Stimulated activated CD4-positive, alpha-beta T cell treated with anti-CD3 and anti-CD28 coated beads, TNF-alpha, amount 100 ng/mL, for 24 hours (primary cell): ENCODE data around the gene RHOT2.
A peak's percentile ranks its signal among the peaks of the same experiment; 100 is the strongest.

ENCODE experiments used
- DNase-seq, 3 experiments: peaks; one replicate each; pipeline ENCODE4 v3.0.0-alpha.2; 2020; ENCODE audit warnings: low read depth in 3 of 3

RHOT2 gene

DNA sequence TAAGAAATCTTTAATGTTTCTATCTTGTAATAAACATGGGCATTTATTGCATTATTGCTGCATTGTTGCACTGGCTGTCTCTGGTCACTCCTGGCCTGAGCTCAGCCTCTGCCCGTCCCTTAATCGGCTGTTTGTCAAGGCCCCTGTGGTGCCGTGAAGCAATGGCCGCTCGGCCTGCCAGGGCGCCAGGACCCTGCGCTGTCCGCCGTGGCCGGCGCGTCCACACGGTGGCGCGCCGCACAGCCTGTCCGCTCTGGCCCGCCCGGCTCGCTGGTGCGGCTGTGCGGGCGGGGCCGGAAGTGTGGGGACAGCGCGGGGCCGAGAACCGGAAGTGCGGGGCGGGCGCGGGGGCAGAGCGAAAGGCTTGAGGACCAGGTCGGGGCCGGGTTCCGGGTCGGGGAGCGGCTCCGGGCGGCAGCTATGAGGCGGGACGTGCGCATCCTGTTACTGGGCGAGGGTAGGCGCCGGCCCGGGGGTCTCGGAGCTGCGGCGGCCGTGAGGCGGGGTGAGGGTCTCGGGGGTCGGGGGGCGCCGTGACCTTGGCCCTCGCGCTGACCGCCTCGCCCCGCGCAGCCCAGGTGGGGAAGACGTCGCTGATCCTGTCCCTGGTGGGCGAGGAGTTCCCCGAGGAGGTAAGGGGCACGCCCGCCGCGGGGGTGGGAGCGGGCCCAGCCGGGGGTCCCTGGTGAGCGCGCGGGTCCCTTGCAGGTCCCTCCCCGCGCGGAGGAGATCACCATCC, at the start of gene RHOT2:
TSS of gene RHOT2 (plus strand) at position 353 of the 739 bp plus-strand sequence. CDS start at position 421, 68 bp downstream.
- DNase-seq, result peak; percentile 85 to 95 (median 87)

DNA sequence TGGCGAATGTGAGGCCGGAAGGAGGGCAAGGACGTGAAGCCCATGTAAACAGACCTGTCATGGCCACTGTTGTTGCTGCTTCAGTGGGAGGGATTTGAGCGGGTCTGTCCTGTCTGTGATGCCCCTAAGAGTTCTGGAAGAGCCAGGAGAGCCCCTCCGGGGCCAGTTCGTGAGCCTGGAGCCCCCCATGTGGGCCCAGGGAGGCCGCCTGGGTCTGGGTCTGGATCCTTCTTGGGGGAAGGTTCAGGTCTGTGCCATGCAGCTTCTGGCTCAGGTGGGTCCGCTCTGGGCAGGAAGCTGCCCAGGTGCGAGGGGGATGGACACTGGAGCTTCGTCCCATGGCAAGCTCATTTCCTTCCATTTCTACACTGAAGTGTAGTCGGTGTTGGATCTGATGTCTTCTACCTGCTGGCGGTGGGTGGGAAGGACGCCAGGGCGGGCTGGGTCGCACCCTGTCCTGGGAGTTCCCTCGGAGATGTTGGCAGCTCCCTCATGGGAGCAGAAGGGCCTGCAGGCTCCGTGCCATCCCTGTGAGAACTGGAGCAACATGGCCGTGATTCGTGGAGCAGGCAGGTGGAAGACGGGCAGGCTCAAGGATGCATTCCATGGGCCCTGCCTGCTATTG, 48.3 kb upstream of the RHOT2 start:
- no peak for DNase-seq

DNA sequence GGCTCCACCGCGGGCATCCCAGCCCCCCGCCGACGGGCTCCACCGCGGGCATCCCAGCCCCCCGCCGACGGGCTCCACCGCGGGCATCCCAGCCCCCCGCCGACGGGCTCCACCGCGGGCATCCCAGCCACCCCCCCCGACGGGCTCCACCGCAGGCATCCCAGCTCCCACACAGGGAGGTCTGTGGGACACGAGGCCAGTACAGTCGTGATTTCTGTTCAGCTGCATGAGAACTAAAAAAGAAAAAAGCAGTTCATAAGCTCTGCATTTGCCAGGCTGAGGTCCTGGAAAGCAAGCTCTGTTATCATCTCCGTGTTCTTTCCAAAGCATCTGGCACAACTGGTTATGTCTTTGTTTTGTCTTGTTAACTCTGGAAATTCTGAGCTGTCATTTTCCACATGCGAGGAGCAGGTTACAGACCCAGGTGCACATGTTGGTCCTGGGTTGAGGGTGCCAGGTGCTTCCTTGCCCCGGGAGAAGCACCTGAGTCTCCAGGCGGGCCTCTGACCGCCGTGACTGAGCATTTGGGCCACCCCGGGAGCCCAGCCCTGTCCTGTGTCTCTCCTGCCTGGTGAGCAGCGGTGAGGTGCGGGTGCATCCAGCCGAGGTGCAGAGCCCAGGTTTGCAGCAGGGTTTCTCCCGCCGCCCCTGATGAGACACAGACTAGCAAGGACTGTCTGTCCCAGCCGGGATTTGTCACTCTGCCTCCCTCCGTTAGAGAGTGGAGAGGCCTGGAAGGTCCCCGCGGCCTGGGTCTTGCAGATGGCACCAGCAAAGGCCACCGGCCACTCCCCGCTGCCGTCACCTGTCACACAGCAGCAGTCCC, 47.0 kb upstream of the RHOT2 start:
- DNase-seq, result no peak

DNA sequence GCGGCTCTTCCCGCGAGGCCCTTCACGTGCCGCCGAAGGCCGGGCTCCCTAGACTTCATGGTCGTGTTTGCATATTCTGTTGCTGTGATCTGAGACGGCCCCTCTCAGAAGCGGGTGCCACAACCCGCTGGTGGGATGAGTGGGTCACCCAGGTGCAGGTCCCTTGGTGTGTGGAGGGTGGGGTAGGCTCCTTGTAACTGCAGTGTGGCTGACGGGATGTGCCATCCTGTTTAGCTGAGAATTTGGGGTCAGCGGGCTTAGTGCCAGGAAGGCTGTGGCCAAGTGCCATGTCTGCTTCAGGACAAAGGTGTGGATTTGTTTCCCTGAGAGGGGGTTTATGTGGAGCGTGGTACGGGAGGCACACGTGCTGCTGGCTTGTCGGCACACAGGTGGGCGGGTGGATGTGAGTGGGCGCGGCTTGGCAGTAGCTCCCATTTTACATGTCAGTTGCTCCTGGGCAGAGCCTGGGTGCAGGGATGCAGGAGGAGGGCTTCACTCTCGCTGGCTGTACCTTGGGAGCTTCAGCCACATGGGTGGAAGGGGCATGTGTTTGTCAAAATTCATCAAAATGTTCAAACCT, 46.3 kb upstream of the RHOT2 start:
- no peak for DNase-seq

DNA sequence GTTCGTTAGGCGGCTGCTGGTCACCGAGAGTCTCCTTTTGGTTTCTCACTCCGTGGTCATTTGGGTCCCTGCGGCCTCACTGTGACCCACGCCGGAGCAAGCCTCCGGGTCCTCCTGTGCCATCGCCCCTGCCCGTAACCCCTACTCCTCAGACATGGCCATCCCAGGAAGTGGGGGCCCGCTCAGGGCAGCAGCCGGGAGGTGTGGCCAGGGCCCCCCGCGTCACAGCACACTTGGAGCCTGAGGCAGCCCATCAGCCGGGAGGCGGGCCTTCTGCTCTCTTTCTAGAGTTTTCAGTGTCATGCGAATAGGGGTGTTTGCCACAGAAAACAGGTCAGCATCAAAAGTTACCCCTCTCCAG, 45.0 kb upstream of the RHOT2 start:
- no peak for DNase-seq

DNA sequence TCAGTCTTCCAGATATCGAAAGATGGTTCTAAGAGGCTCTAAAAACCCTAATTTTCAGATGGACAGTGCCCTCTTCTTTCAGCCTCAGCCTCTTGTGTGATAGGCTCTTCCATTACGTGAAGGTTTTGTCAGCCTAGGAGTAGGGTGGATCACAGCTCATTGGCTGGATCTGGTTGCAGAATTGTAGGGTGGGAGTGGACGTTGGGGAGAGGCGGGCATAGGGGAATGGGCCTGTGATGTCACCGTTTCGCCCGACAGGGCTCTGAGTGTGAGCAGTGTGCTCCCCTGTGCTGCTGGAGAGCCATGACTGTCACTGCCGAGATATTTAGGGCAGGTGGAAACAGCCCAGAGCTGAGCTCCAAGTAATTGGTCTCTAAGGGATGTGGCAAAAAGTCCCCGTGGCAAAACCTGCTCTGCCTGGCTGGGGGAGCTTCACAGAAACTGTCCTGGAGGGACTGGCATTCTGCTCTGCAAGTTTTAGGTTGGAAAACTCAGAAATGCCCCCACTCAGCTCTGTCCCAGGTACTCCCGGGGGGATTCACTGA, 43.3 kb upstream of the RHOT2 start:
- DNase-seq, result no peak

DNA sequence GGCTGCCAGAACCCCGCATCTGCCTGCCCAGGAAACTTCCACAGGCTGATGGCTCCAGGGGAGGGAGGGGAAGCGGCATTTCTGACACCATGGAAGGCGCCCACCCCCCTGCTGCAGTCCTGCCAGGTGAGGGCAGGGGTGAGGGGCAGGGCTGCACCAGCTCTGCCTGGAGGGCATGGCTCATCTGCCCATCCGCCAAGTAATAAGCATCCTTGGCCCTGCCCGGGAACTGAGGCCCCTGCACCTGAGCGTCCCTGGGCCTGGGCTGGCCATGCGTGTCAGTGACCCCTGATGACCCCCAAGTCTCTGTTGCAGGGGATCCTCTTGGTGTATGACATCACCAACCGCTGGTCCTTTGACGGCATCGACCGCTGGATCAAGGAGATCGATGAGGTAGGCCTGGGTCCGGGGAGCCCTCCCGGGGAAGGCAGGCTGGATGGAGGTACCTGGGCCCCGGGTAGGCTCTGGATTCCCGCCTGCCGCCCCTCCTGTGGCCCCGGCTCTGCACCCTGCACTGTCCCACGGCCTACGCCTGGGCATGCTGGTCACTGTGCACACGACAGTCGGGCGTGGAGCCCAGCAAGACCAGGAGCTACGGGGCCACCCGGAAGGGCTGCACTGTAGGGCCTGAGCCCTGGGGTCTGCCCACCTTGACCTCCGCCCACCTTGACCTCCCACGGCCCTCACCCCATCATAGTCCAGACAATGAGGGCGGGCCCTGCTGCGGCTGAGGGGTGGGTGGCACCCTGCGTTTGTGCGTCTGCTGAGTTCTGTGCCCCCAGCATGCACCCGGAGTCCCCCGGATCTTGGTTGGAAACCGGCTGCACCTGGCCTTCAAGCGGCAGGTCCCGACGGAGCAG, 42.6 kb upstream of the RHOT2 start:
- no peak for DNase-seq

DNA sequence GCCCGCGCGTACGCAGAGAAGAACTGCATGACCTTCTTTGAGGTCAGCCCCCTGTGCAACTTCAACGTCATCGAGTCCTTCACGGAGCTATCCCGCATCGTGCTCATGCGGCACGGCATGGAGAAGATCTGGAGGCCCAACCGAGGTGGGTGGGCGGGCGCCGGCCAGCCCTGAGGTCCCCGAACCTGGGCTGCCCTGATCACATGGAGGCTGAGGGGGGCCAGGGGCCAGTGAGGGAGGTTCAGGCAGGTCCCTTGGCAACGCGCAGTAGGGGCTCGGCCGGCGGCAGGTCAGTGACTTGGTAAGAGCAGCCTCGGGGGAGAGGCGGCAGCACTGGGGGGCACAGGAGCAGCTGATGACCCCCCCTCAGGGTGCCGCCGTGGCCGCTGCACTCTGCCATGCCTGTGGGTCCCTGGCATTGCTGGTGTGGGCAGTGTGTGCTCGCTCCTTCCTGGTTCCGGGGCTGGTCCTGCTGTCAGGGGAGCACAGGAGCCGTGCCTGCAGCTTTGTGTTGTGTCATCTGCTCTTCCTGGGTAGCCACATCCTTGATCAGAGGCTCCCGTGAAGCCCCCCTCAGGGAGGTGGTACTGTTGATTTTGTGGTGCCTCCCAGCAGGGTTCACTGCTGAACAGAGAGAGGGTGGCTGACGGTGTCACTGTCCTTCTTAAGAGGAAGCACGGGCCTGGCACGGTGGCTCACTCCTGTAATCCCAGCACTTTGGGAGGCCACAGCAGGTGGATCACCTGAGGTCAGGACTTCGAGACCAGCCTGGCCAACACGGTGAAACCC, 41.8 kb upstream of the RHOT2 start:
- DNase-seq, result no peak

DNA sequence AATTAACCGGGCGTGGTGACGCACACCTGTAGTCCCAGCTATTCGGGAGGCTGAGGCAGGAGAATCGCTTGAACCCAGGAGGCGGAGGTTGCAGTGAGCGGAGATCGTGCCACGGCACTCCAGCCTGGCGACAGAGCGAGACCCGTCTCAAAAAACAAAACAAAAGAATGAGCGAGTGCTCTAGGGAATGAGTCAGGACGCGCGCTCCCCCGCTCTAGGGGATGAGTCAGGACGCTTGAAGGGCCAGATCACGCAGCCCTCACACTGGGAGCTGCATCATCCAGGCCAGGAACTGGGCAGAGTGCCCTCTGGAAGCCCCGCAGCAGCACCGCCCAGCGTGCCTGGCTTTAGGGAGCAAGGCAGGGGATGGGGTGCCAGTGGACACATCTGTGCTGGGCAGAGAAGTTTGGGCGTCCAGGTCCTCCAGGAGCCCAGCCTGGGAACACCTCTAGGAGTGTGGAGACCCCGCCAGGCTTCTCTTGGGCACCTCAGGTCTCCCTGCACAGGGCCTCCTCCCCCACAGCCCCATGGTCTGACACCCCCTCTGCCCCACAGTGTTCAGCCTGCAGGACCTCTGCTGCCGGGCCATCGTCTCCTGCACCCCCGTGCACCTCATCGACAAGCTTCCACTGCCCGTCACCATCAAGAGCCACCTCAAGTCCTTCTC, 41.0 kb upstream of the RHOT2 start:
- no peak for DNase-seq

DNA sequence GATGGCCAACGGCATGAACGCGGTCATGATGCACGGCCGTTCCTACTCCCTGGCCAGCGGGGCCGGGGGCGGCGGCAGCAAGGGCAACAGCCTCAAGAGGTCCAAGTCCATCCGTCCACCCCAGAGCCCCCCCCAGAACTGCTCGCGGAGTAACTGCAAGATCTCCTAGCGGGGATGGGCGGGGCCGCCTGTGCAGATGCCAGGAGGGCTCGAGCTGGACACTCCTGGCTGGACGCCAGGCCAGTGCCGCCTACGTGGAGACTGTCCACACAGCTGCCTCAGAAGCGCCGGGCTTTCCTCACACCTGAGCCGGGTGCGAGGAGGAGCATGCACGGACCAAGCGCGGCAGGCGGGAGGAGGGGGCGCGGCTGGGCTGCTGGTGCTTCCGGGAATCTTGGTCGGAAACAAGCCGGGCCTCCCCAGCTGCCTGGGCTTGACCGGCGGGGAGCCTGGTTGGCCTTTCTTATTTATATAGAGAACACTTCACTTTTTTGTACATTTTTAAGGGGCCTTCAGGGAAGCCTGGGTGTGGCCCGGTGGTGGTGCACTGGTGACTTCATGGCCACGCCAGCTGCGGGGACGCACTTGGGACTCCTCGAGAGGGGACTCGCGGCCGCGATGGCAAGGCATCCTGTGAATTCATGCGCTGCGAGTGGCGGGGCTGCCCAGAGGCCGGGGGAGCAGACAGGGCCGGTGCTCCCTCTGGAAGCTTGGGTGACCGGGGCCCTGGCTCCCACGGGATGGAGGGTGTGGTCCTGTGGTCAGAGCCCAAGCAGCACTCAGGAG, 40.3 kb upstream of the RHOT2 start:
- no peak for DNase-seq

DNA sequence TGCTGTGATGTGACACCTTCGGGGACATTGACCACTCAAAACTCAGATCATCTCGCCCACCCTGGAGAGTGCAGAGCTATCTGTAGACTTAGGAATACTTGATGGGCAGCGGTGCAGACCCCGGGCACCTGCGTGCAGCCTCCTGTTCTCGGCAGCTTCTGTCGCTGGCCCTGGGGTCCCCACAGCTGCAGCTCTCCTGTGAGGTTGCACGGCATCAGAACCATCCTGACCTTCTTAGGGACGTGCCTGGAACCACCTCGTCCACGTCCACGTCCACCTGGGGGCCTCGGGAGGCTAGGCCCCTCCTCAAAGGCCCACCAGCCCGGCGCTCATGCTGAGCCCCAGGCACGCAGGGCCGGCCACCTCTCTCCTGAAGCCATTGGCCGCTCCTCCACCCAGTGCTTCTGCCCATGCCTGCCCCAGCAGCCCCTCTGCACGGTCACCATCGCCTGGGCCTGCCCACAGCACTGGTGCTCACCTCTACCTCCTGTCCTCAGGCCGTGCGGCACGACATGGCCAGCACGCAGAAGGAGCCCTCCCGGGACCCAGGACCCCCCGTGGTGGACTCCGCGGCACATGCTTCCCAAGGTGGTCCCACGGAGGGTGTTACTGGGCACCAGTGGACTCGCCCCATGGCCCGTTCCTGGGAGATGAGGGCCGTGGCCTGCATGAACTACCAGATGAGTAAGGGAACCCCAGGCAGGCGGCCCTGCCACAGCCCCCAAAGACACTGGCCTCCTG, 39.4 kb upstream of the RHOT2 start:
- DNase-seq, result no peak

DNA sequence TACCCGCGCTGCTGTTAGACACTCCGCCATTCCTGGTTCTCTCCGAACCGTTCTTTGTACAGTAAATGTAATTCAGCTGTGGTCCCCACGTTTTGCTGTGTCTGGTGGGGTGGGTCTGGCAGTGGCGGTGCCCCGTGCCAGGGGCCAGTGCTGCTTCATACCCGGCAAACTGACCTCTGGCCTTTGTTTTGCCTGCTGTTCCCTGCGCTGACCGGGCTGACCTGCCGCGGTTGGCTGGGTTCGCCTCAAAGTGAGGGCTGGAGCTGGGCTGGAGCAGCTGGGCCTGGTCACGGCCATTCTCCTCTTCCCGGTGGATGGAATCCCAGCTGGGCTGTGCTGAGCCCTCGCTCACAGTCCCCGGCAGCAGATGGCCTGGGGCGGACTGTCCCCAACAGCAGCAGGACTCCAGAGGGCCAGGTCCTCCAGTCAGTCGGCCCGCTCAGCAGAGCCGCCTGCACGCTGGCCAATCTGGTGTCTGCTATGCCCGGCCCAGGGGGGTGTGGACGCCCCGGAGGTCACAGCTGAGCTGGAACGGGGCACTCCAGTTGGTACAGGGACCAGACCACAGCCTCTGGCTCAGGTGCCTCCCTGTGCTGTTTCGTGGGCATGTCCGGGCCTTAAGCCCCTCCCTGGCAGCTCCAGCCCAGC, 38.6 kb upstream of the RHOT2 start:
- DNase-seq, result no peak

DNA sequence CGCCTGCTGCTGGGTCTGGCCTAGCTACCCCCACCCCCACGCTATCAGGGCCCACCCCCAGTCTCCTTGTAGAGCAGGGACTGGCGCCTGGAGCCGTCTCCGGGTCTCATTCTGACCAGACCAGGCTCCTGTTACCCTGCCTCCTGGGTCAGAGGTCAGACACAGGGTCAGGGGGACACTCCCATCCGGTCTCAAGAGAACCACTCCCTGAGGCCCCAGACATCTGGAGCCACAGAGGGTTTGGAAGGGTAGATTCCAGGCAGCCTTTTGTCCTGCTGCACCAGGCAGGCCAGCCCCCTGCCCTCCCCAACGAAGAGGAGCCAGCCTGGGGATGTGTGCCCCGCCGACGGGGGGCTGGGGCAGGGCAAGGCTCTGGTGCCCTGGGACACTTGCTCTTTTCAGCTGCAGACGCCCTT, 38.1 kb upstream of the RHOT2 start:
- no peak for DNase-seq

DNA sequence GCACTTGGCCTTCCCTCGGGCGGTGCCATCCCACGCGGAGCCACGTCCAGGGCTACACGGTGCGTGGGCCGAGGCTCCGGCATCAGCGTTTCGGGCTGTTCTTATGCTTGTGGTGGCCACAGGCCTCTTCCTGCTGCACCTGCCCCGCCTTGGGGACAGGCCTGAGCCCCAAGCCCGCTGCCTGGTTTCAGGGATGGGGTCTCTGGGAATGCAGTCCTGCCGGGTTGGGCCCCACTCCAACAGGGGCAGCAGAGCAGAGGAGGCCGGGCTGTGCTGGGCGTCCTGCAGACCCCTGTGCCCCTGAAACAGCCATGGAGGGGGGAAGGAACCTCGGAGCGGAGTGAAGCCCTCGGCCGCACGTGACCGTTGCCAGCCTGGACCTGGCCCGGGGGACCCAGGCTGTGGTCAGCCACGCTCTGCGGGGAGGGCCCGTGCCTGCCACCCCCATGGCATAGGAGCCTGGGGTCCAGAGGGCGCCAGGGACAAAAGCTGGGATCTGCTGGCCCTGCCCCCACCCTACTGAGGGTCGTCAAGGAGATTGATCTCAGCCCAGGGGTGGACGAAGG, 37.6 kb upstream of the RHOT2 start:
- DNase-seq, result no peak

DNA sequence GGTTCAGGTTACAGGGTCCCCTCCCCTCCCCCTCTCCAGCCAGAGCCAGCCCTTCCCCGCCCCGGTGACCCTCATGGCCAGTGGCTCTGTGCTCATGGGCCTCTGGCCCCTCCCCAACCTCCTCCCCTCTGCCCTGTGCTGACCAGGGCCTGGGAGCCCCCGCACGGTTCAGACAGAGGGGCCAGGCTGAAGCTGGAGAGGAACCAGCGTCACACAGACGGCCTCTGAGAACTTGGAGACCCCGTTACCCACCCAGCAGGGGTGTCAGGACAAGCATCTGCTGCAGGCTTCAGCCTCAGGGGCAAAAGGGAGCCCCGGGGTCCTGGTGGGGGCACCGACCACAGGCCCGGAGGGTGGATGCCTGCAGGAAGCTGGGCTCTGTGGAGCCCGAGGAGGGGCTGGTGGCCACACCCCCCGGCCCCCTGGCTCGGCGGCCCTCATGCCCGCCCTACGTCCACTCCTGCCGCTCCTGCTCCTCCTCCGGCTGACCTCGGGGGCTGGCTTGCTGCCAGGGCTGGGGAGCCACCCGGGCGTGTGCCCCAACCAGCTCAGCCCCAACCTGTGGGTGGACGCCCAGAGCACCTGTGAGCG, 37.0 kb upstream of the RHOT2 start, which contains the start of gene WFIKKN1:
TSS of gene WFIKKN1 (plus strand) at position 171 of the 591 bp plus-strand sequence. CDS start at position 440, 269 bp downstream.
- no peak for DNase-seq

DNA sequence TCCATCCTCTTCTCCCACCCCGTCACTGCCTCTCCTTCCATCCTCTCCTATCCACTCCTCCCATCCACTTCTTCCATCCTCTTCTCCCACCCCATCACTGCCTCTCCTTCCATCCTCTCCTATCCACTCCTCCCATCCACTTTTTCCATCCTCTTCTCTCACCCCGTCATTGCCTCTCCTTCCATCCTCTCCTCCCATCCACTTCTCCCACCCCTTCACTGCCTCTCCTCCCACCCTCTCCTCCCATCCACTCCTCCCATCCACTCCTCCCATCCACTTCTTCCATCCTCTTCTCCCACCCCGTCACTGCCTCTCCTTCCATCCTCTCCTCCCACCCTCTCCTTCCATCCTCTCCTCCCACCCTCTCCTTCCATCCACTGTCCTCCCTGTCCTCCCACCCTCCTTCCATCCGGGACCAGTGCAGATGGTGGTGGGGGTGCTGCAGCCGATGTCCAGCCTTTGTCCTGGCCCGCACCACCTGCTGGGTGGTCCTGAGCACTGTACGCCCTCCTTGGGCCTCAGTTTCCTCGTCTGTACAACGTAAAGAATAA, 36.0 kb upstream of the RHOT2 start:
- DNase-seq, result no peak
